Right lobe of liver (tissue), 6 donors: ENCODE data around the gene TFE3. TPM values are rescaled to one million over a fixed set of nuclear protein-coding genes. Genes with fewer than 3 reads are reported as not detected.
A peak's percentile ranks its signal among the peaks of the same experiment; 100 is the strongest.

Experiments used
- ATAC-seq, 4 donors: fragments of 200-7000 bp; cut with Tn5 transposase; one replicate each; pipeline ENCODE4 v1.9.1; 2020; ENCODE audit warnings: mild to moderate bottlenecking in 4 of 4, moderate library complexity in 4 of 4
- DNase-seq, 3 donors: peaks; one replicate each; pipeline ENCODE4 v3.0.0-alpha.2; 2020
- H3K27ac ChIP-seq, 3 donors: fragments of 200-600 bp; one replicate each; pipeline ENCODE4 v1.8.0; 2022
- H3K27me3 ChIP-seq, 2 donors: fragments of 200-600 bp; one replicate each; pipeline ENCODE4 v1.8.0; 2022
- H3K36me3 ChIP-seq, 4 donors: fragments of 200-600 bp; sonication (generic) in 1 of 4; one replicate each; pipeline versions ENCODE4 v1.5.1 to v1.8.0; 2017 to 2022; ENCODE audit warnings: control low read depth in 1 of 4
- H3K4me1 ChIP-seq, 4 donors: fragments of 200-600 bp; sonication (generic) in 1 of 4; one replicate each; pipeline versions ENCODE4 v1.5.1 to v1.8.0; 2017 to 2022; ENCODE audit warnings: control low read depth in 1 of 4
- H3K4me3 ChIP-seq, 3 donors: fragments of 200-600 bp; one replicate each; pipeline ENCODE4 v1.8.0; 2022
- H3K9me3 ChIP-seq, 4 donors: fragments of 200-600 bp; sonication (generic) in 1 of 4; one replicate each; pipeline versions ENCODE4 v1.5.1 to v1.8.0; 2017 to 2022; ENCODE audit warnings: control low read depth in 1 of 4
- CTCF ChIP-seq, 4 donors: fragments of 200-600 bp in 3 of 4; fragments of 450-650 bp in 1 of 4; IDR thresholded peaks; one replicate each; pipeline versions ENCODE4 v1.5.1 to v1.8.0; 2016 to 2022; ENCODE audit warnings: antibody characterized with exemption in 4 of 4, mild to moderate bottlenecking in 2 of 4
- POLR2A ChIP-seq: fragments of 450-650 bp; IDR thresholded peaks from one replicate; pipeline ENCODE4 v1.6.1; 2017; ENCODE audit warnings: antibody characterized with exemption, mild to moderate bottlenecking
- WGBS: methylation state at CpG from one replicate; pipeline ENCODE4 v1.1.6; 2018; ENCODE audit warnings: low coverage, low lambda C conversion rate; ENCODE audit not compliant: insufficient coverage; ENCODE audit errors: missing lambda C conversion rate; 5-methylcytosine and 5-hydroxymethylcytosine counted together
- intact Hi-C, 2 donors: fragments of 100-400 bp; cut with DNase I; formaldehyde crosslinking; loops; one replicate each; pipeline versions ENCODE4 v1.11.2 to v1.14.1; 2022
- total RNA-seq, 6 experiments: library from RNA; depleted of rRNA in 2 of 6; stranded (reverse); fragments of >200 nt in 2 of 6; fragmentation: NEBNext Ultra II Directional in 3 of 6; extraction: Animal tissue kit (Norgen Biotek cat#: 25700) in 3 of 6; gene quantifications; one replicate each; pipeline versions ENCODE4 v1.1.0 to v1.2.4, GENCODE V29; 2016 to 2023
- donor health status: DM: no; HTN: yes; CAD: no.
- donor health status: DM: no; HTN: no; CAD: no.
- donor health status: DM: no; HTN: no; CAD: no.
- donor health status: DM: no; HTN: yes; CAD: no.
- donor health status: DM: no; HTN: yes; CAD: no.

Gene TFE3
- total RNA-seq, 6 experiments from 2014 or later: 14.9 to 43.3 (median 23.3) TPM

GRCh38 chrX:49037883-49038475, 5.2 kb downstream of the TFE3 start:
- 71% methylated on average over 3 of the region's 15 CpGs for WGBS
- peak overlapping the region in 1 of 3 donors; percentile 8 for H3K27ac ChIP-seq
- no peak overlapping the region for H3K4me3 ChIP-seq
- ATAC-seq (no peak), DNase-seq (no peak)
- no peaks in the 10 kb centered on the region for H3K27me3 ChIP-seq
- H3K4me1 ChIP-seq: peaks cover 0 to 11% (median 0%) of the 10 kb centered on the region in 4 donors
- TF ChIP-seq CTCF (IDR thresholded peaks at IDR 0.05) (no peak), POLR2A (no peak)
- H3K36me3 ChIP-seq: peaks cover 0 to 43% (median 11%) of the 10 kb centered on the region in 4 donors
- intact Hi-C loops: no loop called here
- H3K9me3 ChIP-seq: no peaks in the 10 kb centered on the region

- DNase-seq (no peak), ATAC-seq (no peak)
- H3K9me3 ChIP-seq: no peaks in the 10 kb centered on the region
- intact Hi-C loops: no loop called here
- peaks cover 0 to 29% (median 9%) of the 10 kb centered on the region in 4 donors for H3K36me3 ChIP-seq
- no peak for TF ChIP-seq POLR2A
- TF ChIP-seq CTCF (IDR thresholded peaks at IDR 0.05): no peak
- no peak overlapping the region for H3K4me3 ChIP-seq
- H3K27me3 ChIP-seq: no peaks in the 10 kb centered on the region
- 55% methylated on average over 3 of the region's 6 CpGs for WGBS
- H3K4me1 ChIP-seq: peaks cover 0 to 3% (median 0%) of the 10 kb centered on the region in 4 donors
- no peak overlapping the region for H3K27ac ChIP-seq
Observed at GRCh38 chrX:49030283-49030682, 12.9 kb downstream of the TFE3 start.

GRCh38 chrX:49029876-49030275, 13.3 kb downstream of the TFE3 start:
- peak in 3 of 4 donors; percentile 26 to 49 (median 29) for ATAC-seq
- no CpG with 5 or more reads among the region's 6 CpGs for WGBS
- Histone ChIP-seq H3K4me1 (peaks cover 0 to 3% (median 0%) of the 10 kb centered on the region in 4 donors), H3K27me3 (no peaks in the 10 kb centered on the region), H3K9me3 (no peaks in the 10 kb centered on the region), H3K4me3 (no peak overlapping the region), H3K27ac (no peak overlapping the region), H3K36me3 (peaks cover 0 to 29% (median 9%) of the 10 kb centered on the region in 4 donors)
- no peak for DNase-seq
- TF ChIP-seq POLR2A (no peak), CTCF (IDR thresholded peaks at IDR 0.05) (no peak)
- intact Hi-C loops: no loop called here

DNA sequence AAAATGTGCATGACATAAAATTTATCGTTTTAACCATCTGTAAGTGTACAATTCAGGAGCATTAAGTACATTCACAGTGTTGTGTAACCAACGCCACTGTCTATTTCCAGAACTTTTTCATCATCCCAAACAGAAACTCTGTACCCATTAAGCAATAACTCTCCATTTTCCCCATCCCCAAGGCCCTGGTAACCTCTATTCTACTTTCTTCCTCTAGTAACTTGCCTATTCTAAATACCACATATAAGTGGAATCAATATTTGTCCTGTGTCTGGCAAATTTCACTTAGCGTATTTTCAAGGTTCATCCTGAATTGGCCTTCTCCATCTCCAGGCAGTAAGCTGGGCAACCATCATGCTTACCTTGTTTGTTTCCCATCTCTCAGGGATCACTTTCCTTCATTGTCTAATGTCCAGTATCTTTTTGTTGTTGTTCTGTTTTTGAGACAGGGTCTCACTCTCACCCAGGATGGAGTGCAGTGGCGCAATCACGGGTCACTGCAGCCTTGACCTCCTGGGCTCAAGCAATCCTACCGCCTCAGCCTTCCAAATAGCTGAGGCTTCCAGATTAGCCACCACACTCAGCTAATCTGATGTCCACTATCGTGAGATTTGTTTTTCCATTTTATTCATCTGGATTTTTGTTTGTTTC, 23.4 kb downstream of the TFE3 start:
- ATAC-seq (peak; percentile 81 to 90 (median 84)), DNase-seq (peak in 2 of 3 donors; percentile 59 to 76)
- peak overlapping the region in 2 of 3 donors; percentile 64 to 77 for H3K27ac ChIP-seq
- H3K36me3 ChIP-seq: no peaks in the 10 kb centered on the region
- no peaks in the 10 kb centered on the region for H3K9me3 ChIP-seq
- intact Hi-C loops: no loop called here
- H3K4me1 ChIP-seq: peaks cover 0 to 9% (median 0%) of the 10 kb centered on the region in 4 donors
- TF ChIP-seq CTCF (IDR thresholded peaks at IDR 0.05) (no peak), POLR2A (no peak)
- H3K27me3 ChIP-seq: no peaks in the 10 kb centered on the region
- WGBS: 45% methylated on average over 7 of the region's 7 CpGs
- H3K4me3 ChIP-seq: no peak overlapping the region
